ENCODE data around the gene NAT8L.

Gene NAT8L

DNA sequence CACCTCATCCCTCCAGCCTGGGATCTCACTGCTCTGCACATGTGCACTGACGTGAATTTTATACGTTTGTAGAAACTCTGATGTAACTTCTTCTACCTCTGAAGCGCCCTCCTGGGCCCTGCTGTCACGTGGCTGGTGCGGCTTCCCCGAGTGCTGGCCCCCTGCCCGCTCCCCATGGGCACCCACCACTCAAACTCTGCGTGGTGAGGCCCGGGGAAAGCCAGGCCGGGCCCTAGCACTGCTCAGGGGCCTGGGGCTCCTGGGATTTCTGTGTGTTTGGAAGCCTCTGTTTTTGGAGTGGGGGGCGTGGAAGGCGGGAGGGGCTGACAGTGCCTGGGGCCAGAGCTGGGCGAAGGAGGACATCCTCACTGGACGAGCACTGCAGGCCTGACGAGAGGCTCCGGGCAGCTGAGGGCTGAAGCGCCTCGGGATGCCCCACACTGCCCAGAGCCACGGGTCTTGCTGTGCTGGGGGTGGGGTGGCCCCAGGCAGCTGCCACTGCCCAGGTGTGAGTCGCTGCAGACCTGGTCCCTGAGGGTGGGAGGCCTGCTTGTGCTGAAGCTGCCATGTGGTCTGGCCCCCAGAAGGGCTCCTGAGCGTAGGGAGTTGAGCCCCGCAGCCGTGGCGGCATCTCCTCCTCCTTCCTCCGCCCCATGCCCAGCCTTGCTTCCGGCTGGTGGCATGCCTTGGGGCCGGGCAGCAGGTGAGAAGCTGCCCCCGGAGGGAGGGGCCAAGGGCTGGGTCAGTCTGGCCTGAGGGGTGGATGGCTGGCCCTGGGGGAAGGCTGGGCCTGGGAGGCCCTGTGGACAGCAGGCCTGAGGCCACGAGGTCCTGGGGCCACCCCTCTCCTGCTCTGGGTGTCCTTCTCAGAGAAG, 7.7 kb downstream of the NAT8L start:
- TF ChIP-seq, protein P1, sequence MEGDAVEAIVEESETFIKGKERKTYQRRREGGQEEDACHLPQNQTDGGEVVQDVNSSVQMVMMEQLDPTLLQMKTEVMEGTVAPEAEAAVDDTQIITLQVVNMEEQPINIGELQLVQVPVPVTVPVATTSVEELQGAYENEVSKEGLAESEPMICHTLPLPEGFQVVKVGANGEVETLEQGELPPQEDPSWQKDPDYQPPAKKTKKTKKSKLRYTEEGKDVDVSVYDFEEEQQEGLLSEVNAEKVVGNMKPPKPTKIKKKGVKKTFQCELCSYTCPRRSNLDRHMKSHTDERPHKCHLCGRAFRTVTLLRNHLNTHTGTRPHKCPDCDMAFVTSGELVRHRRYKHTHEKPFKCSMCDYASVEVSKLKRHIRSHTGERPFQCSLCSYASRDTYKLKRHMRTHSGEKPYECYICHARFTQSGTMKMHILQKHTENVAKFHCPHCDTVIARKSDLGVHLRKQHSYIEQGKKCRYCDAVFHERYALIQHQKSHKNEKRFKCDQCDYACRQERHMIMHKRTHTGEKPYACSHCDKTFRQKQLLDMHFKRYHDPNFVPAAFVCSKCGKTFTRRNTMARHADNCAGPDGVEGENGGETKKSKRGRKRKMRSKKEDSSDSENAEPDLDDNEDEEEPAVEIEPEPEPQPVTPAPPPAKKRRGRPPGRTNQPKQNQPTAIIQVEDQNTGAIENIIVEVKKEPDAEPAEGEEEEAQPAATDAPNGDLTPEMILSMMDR (IDR thresholded peaks at IDR 0.05; ENCODE audit: control insufficient read depth, extremely low read depth, insufficient read depth): no peak
- DNase-seq (ENCODE audit: low read depth): no peak
- H3K4me3 ChIP-seq (ENCODE audit: low read depth, low read length): no peak overlapping the region

DNA sequence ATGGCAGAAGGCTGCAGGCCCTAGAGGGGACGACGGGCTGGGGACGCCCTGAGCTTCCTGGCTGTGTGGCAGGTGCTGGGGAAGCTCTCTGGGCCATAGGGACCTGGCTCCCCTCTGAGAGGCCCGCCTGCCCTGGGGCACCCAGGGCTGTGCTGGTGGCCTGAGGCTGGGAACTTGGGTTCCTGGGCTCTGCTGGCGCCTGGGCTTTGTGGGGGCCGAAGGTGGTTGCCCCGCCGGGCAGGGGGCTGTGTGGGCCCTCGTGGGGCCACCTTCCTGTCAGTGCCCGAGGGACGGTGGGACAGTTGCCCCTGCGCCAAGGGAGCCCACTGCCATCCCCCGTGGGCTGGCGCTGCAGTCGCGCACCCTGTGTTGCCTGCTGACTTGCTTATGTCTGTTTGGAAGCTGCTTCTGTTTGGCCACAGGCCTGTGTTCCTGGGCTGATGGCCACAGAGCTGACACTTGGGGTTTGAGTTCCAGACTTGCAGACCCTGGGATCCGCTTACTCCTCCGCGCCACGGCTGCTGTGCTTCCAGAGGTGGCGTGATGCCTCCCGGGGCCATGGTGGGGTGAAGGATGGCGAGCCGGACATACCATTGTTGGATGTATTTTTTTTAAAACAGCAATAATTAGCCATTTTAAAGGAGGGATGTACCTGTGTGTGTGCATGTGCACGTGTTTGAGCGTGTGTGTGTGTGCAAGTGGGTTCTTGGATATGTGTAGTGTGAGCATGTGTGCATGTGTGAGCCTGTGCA, 8.5 kb downstream of the NAT8L start:
- no peak overlapping the region for H3K4me3 ChIP-seq (ENCODE audit: low read depth, low read length)
- TF ChIP-seq, protein P1 (IDR thresholded peaks at IDR 0.05; ENCODE audit: control insufficient read depth, extremely low read depth, insufficient read depth): no peak
- DNase-seq (ENCODE audit: low read depth): no peak

DNA sequence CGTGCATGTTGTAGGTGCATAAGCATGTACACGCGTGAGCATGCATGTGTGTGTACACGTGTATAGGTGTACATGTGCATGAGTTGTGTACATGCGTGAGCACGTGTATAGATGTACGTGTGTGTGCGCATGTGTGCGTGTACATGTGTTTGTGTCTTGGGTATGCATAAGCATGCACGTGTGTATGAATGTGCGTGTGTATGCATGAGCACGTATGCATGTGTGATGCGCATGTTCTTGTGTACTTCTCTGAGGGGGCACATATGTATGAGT, 9.0 kb downstream of the NAT8L start:
- TF ChIP-seq, protein P1 (IDR thresholded peaks at IDR 0.05; ENCODE audit: control insufficient read depth, extremely low read depth, insufficient read depth): no peak
- no peak for DNase-seq (ENCODE audit: low read depth)
- H3K4me3 ChIP-seq (ENCODE audit: low read depth, low read length): no peak overlapping the region

DNA sequence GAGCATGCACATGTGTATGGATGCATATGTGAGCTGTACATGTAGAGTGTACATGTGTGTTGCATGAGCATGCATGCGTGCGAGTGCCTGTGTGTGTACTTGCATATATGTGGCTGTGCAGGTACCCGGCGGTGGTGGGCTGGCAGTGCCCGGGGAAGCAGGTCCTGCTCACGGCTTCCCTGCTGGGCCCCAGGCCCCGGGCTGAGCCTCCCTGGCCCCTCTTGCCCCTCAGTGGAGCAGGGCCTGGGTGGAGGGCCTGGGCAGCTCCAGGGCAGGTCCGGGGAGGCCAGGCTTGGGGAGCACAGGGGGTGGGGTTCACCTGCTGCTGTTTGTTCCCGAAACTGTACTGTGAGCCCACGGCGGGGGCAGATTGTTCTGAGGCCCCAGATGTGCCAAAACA, 9.4 kb downstream of the NAT8L start:
- no peak for DNase-seq (ENCODE audit: low read depth)
- no peak overlapping the region for H3K4me3 ChIP-seq (ENCODE audit: low read depth, low read length)
- TF ChIP-seq, protein P1 (IDR thresholded peaks at IDR 0.05; ENCODE audit: control insufficient read depth, extremely low read depth, insufficient read depth): no peak

DNA sequence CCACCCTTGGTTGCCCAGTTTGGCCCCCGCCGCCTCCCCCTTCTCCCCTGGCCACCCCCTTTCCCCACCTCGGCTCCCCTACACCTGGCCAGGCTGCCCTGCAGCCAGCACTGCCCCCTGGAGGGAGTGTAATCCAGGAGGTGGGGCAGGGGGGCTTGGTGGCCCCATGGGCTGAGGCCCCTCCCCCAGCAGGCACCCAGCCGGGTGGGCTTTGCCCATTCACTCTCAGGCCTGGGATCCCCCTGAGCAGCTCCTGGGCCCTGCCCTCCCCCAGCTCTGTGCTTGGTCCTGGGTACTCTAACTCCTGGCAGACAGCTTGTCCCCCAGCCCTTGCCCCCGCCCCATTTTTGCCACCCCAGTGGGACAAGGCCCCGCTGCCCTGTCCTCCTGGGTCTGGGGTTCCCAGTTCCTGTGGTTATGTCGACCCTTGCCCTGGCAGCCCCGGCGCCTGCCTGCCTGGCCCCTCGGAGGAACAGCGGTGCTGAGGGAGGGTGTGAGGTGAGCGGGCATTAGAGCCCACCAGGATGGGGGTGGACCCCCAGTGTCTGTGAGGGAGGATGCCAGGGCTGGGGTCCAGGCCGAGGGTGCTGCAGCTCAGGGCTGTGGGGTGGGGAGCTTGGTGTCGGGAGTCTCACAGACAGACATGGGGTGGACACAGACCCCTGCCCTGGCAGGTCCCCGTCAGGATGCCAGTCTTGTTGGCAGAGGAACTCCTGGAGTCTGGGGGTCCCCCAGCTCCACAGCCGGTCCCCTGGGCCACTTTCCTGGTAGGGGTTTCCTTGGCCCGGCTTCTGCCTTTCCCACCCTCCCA, 10.2 kb downstream of the NAT8L start:
- DNase-seq (ENCODE audit: low read depth): no peak
- H3K4me3 ChIP-seq (ENCODE audit: low read depth, low read length): no peak overlapping the region
- TF ChIP-seq, protein P1 (IDR thresholded peaks at IDR 0.05; ENCODE audit: control insufficient read depth, extremely low read depth, insufficient read depth): no peak

DNA sequence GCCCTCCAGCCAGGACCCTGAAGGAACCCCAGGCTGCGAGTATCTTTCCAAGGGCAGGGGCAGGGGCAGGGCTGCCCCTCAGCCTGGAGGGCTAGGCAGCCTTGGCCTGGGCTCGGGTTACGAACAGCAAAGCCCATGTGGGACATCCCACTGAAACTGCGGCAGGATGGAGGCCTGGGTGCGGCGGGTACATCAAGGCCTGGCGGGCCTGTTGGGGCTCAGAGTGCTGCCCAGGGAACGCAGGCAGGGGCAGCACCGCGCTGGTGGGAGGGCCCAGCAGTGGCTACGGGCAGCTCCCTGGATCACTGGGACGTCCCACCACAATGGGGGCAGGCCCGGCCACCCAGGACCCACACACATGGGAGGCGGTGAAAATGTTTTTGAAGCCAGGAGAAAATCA, 10.9 kb downstream of the NAT8L start:
- DNase-seq (ENCODE audit: low read depth): no peak
- TF ChIP-seq, protein P1 (IDR thresholded peaks at IDR 0.05; ENCODE audit: control insufficient read depth, extremely low read depth, insufficient read depth): no peak
- no peak overlapping the region for H3K4me3 ChIP-seq (ENCODE audit: low read depth, low read length)

All from LNCaP clone FGC (cell line).